Lower lobe of right lung (tissue), 2 donors: ENCODE measurements around the gene GGTLC2. TPM values are rescaled to one million over a fixed set of nuclear protein-coding genes. Genes with fewer than 3 reads are reported as not detected.
"Not testable (repeated sequence)": the region's sequence is repeated elsewhere in the genome, so short reads cannot be mapped to it uniquely, and the experiment has no call there.

Source experiments
- ATAC-seq, 2 donors: fragments of 200-7000 bp; cut with Tn5 transposase; one replicate each; pipeline ENCODE4 v1.9.1; 2020 to 2022; ENCODE audit warnings: mild to moderate bottlenecking in 2 of 2, moderate library complexity in 2 of 2
- DNase-seq: peaks from one replicate; pipeline ENCODE4 v3.0.0-alpha.2; 2020
- H3K27ac ChIP-seq: fragments of 200-600 bp; one replicate; pipeline ENCODE4 v1.8.0; 2022
- H3K27me3 ChIP-seq: fragments of 200-600 bp; one replicate; pipeline ENCODE4 v1.8.0; 2022; ENCODE audit warnings: low read depth
- H3K36me3 ChIP-seq: fragments of 200-600 bp; one replicate; pipeline ENCODE4 v1.8.0; 2022; ENCODE audit warnings: mild to moderate bottlenecking
- H3K4me1 ChIP-seq: fragments of 200-600 bp; one replicate; pipeline ENCODE4 v1.8.0; 2022
- H3K4me3 ChIP-seq: fragments of 200-600 bp; one replicate; pipeline ENCODE4 v1.8.0; 2022; ENCODE audit warnings: mild to moderate bottlenecking
- H3K9me3 ChIP-seq: fragments of 200-600 bp; one replicate; pipeline ENCODE4 v1.8.0; 2022
- intact Hi-C: fragments of 100-400 bp; cut with DNase I; formaldehyde crosslinking; loops from one replicate; pipeline ENCODE4 v1.11.0; 2022
- total RNA-seq: library from RNA; stranded (reverse); fragmentation: NEBNext Ultra II Directional; extraction: Animal tissue kit (Norgen Biotek cat#: 25700); gene quantifications from one replicate; pipeline ENCODE4 v1.2.1, GENCODE V29; 2021
- TF ChIP-seq, protein P1 (sequence below): fragments of 200-600 bp; IDR thresholded peaks from one replicate; pipeline ENCODE4 v1.8.0; 2022; ENCODE audit warnings: antibody characterized with exemption, mild to moderate bottlenecking
- donor health status: DM: no; HTN: yes; CAD: no; lungs with severe emphysema.

GGTLC2 gene
- total RNA-seq, 1 donor from 2014 or later = 2.7 TPM

DNA sequence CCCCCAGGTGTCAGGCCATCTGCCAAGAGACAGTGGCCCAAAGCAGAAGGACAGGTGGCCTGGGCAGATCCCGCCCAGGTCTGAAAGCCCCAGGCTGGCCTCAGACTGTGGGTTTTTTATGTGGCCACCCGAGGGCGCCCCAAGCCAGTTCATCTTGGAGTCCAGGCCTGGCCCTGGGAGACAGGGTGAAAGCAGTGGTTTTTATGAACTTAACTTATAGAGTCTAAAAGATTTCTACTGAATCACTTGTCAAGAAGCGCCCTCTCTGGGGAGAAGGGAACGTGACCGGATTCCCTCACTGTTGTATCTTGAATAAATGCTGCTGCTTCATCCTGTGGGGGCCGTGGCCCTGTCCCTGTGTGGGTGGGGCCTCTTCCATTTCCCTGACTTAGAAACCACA lies 8.2 kb upstream of the GGTLC2 start:
- TF ChIP-seq, protein P1, sequence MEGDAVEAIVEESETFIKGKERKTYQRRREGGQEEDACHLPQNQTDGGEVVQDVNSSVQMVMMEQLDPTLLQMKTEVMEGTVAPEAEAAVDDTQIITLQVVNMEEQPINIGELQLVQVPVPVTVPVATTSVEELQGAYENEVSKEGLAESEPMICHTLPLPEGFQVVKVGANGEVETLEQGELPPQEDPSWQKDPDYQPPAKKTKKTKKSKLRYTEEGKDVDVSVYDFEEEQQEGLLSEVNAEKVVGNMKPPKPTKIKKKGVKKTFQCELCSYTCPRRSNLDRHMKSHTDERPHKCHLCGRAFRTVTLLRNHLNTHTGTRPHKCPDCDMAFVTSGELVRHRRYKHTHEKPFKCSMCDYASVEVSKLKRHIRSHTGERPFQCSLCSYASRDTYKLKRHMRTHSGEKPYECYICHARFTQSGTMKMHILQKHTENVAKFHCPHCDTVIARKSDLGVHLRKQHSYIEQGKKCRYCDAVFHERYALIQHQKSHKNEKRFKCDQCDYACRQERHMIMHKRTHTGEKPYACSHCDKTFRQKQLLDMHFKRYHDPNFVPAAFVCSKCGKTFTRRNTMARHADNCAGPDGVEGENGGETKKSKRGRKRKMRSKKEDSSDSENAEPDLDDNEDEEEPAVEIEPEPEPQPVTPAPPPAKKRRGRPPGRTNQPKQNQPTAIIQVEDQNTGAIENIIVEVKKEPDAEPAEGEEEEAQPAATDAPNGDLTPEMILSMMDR = peak; percentile 16

DNA sequence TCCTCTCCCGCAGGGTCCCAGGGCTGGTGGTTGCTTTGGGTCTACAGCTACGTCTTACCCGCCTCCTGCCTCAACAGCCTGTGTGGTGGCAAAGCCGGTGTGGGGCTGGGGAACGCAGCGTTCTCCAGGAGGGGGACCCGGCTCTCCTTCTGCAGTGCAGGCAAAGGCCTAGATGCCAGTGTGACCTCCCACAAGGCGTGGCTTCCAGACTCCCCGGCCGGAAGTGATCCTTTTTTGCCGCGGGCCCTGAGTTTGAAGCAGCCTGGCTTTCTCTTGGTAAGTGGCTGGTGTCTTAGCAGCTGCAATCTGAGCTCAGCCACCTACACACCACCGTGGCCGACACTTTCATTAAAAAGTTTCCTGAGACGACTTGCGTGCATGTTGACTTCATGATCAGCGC lies 6.1 kb upstream of the GGTLC2 start:
- intact Hi-C loops, ATAC-seq, H3K4me3 ChIP-seq, H3K36me3 ChIP-seq, H3K27ac ChIP-seq, H3K9me3 ChIP-seq, H3K27me3 ChIP-seq, H3K4me1 ChIP-seq, DNase-seq: not testable (repeated sequence)

More for the DNA sequence above, 8.2 kb upstream of the GGTLC2 start:
- H3K4me3 ChIP-seq, DNase-seq, H3K4me1 ChIP-seq, H3K27me3 ChIP-seq, H3K36me3 ChIP-seq, H3K9me3 ChIP-seq, intact Hi-C loops, H3K27ac ChIP-seq, ATAC-seq: not testable (repeated sequence)

DNA sequence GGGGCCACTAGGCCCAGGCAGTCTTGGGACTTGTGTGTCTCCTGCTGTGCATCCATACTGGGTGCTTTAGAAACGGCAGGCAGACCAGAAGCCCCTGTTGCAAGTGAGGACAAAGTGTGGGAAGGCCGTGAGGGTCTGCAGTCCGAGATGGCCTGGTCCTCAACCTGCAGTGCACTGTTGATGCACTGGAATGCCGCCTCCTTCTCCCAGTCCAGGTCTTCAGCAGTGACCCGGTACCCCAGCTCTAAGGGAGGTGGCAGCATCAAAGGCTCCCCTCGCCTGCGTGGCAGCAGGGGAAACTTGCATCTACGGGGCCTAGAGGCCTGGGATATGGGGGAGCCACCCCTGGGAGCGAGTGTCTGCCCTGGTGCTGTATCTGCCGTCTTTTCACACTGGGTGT lies 2.2 kb upstream of the GGTLC2 start:
- H3K27me3 ChIP-seq, H3K36me3 ChIP-seq, H3K4me1 ChIP-seq, intact Hi-C loops, DNase-seq, H3K9me3 ChIP-seq, H3K27ac ChIP-seq, H3K4me3 ChIP-seq, ATAC-seq: not testable (repeated sequence)

DNA sequence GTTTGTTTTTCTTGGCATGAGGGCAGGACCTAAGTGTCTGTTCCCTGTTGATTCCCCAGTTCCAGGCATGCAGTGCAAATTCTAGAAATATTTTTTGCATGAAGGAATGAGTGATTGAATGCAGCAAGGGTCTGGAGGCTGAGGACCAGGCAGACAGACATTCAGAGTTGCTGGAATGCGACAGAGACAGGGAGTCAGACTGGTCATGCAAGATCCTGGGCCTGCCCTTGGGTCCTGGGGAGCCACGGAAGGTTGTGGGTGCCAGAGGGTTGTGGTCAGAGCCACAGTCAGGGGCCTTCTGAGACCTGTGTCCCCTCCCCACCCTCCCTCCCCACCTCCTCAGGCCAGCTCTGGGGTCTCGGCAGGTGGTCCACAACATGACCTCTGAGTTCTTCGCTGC lies 1.6 kb downstream of the GGTLC2 start:
- H3K36me3 ChIP-seq, H3K4me3 ChIP-seq, DNase-seq, H3K9me3 ChIP-seq, intact Hi-C loops, H3K27ac ChIP-seq, ATAC-seq, H3K27me3 ChIP-seq, H3K4me1 ChIP-seq: not testable (repeated sequence)

DNA sequence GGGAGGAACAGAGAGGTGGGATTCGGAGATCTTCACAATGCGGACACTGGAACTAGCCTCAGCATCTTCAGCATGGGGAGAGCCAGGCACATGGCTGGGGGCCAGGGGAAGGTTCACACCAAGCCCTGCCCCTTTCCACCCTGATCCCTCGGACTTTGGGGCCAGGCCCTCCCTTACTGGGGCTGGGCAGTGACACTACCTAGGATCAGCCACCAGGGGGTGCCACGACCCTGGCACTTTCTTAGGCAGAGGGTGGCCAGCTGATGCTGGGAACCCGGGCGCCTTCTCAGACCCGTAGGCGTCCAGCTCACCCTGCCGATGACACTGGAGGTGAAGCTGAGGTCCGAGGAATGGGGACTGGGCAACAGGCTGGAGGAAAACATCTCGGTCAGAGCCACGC lies 3.5 kb downstream of the GGTLC2 start:
- H3K27me3 ChIP-seq, H3K4me3 ChIP-seq, ATAC-seq, intact Hi-C loops, H3K4me1 ChIP-seq, H3K27ac ChIP-seq, H3K36me3 ChIP-seq, DNase-seq, H3K9me3 ChIP-seq: not testable (repeated sequence)
- TF ChIP-seq, protein P1 = peak; percentile 46

DNA sequence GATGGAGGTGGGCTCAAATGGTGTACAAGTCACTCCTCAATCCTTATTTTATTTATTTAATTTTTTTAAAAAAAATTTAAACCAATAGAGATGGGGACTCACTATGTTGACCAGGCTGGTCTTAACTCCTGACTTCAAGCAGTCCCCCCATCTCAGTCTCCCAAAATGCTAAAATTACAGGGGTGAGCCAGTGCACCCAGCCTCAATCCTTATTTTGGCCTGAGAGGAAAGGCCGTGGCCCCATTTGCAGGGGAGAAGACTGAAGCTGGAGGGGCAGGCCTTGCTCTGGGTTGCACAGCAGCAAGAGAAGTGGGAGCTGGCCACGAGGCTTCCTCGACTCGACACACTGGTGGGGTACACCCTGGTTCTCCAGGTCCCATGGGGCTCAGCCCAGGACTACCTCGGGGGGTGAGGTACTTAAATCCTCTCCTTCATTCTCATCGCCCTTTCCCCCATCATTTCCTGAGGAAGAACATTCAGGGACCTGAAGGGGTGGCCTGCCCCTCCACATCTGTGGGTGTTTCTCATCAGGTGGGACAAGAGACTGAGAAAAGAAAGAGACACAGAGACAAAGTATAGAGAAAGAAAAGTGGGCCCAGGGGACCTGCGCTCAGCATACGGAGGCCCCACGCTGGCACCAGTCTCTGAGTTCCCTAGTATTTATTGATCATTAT lies 4.6 kb downstream of the GGTLC2 start:
- H3K9me3 ChIP-seq, ATAC-seq, H3K4me1 ChIP-seq, H3K27ac ChIP-seq, H3K36me3 ChIP-seq, intact Hi-C loops, DNase-seq, H3K4me3 ChIP-seq, H3K27me3 ChIP-seq: not testable (repeated sequence)

DNA sequence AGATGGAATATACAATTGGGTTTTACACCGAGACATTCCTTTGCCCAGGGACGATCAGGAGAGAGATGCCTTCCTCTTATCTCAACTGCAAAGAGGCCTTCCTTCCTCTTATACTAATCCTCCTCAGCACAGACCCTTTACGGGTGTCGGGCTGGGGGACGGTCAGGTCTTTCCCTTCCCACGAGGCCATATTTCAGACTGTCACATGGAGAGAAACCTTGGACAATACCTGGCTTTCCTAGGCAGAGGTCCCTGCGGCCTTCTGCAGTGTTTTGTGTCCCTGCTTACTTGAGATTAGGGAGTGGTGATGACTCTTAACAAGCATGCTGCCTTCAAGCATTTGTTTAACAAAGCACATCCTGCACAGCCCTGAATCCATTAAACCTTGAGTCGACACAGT lies 5.3 kb downstream of the GGTLC2 start:
- DNase-seq, H3K27ac ChIP-seq, ATAC-seq, H3K27me3 ChIP-seq, intact Hi-C loops, H3K4me1 ChIP-seq, H3K9me3 ChIP-seq, H3K36me3 ChIP-seq, H3K4me3 ChIP-seq: not testable (repeated sequence)

DNA sequence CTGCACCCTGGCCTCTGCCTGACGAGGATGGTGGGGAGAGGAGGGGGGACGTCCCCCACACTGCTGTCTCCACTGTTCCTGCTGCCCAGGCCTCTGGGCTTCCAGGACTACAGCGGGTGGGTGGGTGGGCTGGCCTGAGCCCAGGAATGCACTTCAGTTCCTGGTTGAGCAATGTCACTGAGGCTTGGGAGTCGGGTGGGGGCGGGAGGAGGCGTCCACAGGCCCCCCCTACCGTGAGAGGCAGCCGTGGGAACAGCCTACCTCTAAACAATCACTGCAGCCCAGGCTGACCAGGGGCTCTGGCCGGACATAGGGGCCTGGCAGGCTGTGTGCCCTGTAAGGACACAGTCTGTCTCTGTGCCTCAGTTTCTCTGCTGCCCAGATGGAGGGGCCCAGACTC lies 6.0 kb downstream of the GGTLC2 start:
- H3K36me3 ChIP-seq, intact Hi-C loops: not testable (repeated sequence)

DNA sequence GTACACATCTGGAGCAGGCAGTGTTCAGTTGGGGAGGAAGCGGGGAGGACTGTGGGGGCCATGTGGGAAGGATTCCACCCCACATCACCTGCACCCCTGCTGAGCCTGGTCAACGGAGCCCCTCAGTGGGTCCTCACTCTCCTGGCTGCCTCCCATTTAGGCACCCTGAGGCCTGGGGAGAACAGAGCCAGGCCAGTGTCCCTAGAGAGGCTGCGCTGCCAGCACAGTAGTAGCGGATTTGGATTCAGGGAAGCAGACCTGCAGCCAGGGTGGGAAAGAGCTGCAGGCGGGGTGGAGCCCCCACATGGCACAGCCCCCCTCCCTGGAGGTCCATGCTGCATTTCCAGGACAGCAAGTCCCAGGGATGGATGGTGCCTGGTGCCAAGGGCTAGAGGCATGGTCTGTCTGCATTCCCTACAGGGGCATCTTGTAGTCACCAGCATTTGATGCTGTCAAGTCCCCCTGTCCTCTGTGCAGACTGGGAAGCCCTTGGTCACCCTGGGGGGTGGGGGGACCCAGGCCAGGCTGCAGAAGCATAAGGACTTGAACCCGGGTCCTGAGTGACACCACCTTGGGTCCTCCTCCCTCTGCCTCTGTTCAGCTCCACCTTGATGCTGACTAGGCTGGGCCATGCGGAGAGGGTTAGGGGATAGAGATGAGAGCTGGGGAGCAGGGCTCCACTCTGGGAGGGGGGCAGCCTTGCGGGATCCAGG lies 6.5 kb downstream of the GGTLC2 start:
- H3K4me3 ChIP-seq, DNase-seq, H3K4me1 ChIP-seq, H3K36me3 ChIP-seq, H3K27me3 ChIP-seq, H3K9me3 ChIP-seq, ATAC-seq, H3K27ac ChIP-seq, intact Hi-C loops: not testable (repeated sequence)

More for the DNA sequence above, 6.0 kb downstream of the GGTLC2 start:
- not testable (repeated sequence) for DNase-seq, H3K27me3 ChIP-seq, H3K9me3 ChIP-seq, ATAC-seq, H3K27ac ChIP-seq, H3K4me3 ChIP-seq, H3K4me1 ChIP-seq

DNA sequence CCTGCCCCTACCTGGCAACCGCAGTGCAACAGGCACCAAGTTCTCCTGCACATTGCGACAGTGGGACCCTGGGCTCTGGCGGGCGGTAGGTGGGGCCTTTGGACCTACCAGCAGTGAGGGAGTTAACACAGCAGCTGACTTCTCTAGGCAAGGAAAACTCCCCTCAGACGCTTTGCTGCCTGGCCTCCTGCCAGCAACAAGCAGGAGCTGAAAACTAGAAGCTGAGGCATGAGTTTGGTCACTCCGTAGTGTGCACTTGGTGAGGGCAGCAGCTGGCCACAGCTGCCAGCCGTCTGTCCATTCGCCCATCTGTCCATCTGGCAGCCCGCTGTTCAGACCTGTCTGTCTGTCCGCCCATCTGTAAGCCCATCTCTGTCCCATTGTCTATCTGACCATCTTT lies 7.2 kb downstream of the GGTLC2 start:
- H3K27me3 ChIP-seq, H3K9me3 ChIP-seq, H3K4me1 ChIP-seq, DNase-seq, H3K4me3 ChIP-seq, ATAC-seq, H3K36me3 ChIP-seq, H3K27ac ChIP-seq, intact Hi-C loops: not testable (repeated sequence)

DNA sequence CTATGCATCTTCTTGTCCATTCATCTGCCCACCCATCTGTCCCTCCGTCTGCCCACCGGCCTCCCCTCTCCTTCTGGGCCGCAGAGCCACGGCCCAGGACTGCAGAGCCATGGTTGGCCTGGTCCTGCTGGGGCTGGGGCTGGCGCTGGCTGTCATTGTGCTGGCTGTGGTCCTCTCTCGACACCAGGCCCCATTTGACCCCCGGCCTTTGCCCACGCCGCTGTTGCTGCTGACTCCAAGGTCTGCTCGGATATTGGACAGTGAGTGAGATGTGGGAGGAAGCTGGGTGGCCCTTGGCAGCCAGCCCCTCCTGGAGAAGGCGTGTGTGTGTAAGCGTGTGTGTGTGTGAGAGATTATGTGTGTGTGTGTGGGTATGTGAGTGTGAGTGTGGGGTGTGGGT lies 7.7 kb downstream of the GGTLC2 start:
- DNase-seq, intact Hi-C loops, H3K9me3 ChIP-seq, ATAC-seq, H3K27ac ChIP-seq, H3K4me3 ChIP-seq, H3K27me3 ChIP-seq, H3K36me3 ChIP-seq, H3K4me1 ChIP-seq: not testable (repeated sequence)

DNA sequence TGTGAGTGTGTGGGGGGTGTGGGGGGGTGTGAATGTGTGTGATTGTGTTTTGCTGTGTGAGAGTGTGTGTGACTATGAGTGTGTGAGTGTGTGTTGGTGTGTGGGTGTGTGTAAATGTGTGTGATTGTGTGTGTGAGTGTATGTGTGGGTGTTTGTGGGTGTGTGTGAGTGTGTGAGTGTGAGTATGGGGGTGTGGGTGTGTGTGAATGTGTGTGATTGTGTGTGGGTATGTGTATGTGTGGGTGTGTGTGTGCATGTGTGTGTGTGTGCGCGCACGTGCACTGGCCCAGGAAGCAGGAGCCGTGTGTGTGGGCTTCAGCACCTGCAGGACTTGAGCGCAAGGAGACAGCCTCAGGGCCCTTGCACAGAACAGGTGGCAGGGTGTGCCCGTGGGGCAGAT lies 8.2 kb downstream of the GGTLC2 start:
- ATAC-seq, H3K27ac ChIP-seq, H3K27me3 ChIP-seq, H3K9me3 ChIP-seq, H3K36me3 ChIP-seq, DNase-seq, H3K4me3 ChIP-seq, H3K4me1 ChIP-seq, intact Hi-C loops: not testable (repeated sequence)
